LNCaP clone FGC (cell line): Measurements from ENCODE around the gene SEMA3C.

Source experiments
- DNase-seq: peaks from one replicate; pipeline ENCODE4 v3.0.0-alpha.2; 2011; ENCODE audit warnings: low read depth
- H3K4me3 ChIP-seq: 2 replicates; pipeline ENCODE4 v1.5.1; 2011; ENCODE audit warnings: mild to moderate bottlenecking, low read depth, low read length, control low read depth
- TF ChIP-seq, protein P1 (sequence below): IDR thresholded peaks from 2 replicates; pipeline ENCODE4 v1.5.1; 2012; ENCODE audit warnings: mild to moderate bottlenecking; ENCODE audit not compliant: control insufficient read depth, insufficient read depth; ENCODE audit errors: extremely low read depth

SEMA3C gene

DNA sequence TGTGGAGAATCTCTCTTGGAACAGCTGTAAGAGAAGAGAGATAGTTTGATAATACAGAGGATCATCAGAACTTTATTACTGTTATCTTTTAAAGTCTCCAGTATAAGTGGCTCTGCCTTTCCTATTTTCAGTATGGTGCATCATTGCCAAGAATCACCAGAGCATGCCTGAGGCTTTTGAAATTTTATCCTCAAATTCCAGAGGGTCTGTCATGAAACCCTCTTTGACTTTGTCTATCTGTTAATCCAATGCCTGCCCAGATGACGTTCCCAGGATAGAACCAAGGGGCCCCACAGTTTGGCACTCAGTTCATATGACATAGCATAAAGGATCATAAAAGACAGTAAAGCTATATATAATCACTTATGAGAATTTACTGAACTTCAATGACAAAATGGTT is 35.3 kb upstream of the SEMA3C start:
- no peak overlapping the region for H3K4me3 ChIP-seq
- TF ChIP-seq, protein P1, sequence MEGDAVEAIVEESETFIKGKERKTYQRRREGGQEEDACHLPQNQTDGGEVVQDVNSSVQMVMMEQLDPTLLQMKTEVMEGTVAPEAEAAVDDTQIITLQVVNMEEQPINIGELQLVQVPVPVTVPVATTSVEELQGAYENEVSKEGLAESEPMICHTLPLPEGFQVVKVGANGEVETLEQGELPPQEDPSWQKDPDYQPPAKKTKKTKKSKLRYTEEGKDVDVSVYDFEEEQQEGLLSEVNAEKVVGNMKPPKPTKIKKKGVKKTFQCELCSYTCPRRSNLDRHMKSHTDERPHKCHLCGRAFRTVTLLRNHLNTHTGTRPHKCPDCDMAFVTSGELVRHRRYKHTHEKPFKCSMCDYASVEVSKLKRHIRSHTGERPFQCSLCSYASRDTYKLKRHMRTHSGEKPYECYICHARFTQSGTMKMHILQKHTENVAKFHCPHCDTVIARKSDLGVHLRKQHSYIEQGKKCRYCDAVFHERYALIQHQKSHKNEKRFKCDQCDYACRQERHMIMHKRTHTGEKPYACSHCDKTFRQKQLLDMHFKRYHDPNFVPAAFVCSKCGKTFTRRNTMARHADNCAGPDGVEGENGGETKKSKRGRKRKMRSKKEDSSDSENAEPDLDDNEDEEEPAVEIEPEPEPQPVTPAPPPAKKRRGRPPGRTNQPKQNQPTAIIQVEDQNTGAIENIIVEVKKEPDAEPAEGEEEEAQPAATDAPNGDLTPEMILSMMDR = no peak
- no peak for DNase-seq

DNA sequence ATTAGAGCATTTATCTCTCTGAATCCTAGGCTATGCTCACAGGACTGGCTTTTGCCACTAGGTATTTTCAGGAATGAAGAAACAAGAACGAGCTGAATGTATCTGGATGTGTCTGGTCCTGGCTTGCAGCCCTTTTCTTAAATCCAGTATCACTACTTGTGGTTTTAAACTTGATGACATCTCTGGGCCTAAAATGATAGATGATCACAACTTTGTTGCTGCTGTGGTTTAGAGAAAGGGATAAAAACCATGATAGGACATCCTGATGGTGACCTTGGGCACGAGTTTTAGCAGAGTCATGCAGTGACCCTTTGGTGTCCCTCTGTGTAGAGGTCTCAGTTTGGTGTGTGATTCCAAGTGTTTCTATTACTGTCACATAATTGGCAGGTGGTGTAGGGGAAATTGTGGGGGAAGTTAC is 31.7 kb upstream of the SEMA3C start:
- TF ChIP-seq, protein P1 = no peak
- H3K4me3 ChIP-seq = no peak overlapping the region
- no peak for DNase-seq

DNA sequence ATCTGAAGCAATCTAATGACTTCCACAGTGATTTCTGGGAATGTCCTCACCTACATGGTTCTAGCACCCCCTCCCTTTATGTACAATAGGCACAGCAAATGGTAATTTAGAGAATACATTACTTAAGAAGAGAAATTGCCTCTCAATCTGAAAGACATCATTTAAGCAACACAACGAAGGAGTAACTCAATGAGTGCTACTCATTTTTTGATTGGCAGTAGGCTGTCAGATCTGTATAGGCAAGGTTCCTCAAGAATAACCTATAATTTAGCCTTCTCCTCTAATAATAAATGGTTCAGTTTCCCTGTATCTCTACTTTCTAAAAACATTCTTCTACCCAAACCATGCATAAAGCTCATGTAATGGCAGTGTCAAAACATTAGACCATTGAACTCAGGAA is 30.6 kb upstream of the SEMA3C start:
- no peak for DNase-seq
- TF ChIP-seq, protein P1 = no peak
- no peak overlapping the region for H3K4me3 ChIP-seq

DNA sequence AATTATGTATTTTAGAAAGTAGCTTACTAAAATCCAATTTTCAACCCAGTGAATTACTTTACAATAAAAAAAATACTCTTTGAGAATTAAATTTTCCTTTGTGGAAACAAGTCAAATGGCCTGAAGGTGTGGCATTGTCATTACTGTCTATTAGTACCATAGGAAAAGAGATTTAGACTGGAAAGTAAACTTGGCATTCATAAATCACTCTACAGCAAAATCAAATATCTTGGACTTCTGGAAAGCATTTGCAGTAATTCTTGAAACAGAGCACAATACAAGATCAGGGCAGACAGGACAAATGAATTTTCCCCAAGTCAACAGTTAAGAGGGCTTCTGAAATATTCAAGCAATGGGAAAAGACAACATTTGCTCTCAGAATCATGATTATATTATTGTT is 28.0 kb upstream of the SEMA3C start:
- H3K4me3 ChIP-seq = no peak overlapping the region
- DNase-seq = no peak
- TF ChIP-seq, protein P1 = no peak

DNA sequence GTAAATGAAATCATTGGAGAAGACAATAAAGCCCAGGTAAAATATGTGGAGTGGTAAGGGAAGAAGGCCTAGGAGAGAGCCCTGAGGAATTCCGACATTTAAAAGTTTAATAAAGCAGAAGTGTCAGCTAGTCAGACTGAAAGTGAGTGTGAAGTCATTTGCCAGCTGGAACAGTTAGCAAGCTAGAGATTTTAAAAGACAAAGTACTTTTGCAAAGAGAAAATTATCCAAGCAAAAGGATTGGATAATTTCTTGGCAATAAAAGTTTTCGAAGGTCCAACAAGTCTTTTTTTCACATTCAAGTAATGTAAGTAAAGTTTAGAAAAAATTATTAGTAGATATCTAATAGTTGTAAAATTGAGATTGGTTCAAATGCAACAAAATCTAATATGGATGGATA is 27.1 kb upstream of the SEMA3C start:
- TF ChIP-seq, protein P1 = no peak
- DNase-seq = no peak
- no peak overlapping the region for H3K4me3 ChIP-seq

DNA sequence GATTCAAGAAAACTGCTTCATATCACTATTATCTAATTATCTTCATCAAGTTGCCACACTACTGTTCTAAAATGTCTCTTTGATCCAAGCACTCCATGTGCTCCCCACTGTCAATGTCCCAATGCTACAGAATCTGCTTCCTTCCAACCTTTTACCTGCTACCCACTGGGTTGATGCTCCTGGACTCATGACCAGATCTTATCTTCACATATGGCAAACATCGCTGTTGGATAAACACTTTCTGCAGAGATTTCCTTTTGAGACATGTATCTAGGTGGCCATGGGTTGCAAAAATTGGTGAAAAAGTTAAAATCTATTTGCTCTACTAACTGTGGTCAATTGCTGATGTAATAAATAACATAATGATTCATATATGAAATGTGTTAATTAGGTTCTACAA is 24.5 kb upstream of the SEMA3C start:
- TF ChIP-seq, protein P1 = no peak
- no peak overlapping the region for H3K4me3 ChIP-seq
- no peak for DNase-seq

DNA sequence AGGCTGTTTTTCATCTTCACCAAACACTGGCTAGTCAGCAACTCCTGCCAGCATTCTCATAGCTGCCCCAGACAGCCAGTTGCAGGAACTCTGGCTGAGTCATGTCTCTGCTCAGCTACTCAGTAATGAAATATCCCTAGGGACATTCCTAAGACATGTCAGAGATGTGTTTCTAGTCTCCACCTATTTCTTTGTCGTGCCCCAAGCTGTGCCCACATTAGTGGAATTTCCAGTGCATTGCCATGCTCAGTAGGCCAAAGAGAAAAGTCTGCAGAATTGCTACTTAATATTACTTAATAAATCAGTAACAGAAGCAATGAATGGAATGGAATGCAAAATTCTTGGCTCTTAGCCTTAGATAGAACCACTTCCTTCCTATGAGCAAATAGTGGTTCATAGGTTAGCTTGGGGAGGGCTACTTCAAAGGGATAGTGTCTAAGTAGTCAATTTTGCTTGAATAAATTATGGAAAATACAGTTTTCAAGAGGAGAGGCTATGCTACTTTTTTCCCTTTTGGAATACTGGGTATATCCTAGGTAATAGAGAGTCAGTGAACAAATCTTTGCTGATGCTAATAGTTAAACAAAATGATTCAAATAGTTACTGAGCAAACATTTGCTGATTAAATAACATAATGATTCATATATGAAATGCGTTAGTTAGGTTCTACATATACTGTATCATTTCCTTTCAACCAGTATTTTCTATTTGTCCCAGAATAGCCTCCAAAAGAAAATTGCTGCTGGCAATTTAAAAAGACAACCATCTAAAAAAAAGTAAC is 23.6 kb upstream of the SEMA3C start:
- peak; percentile 42 for DNase-seq
- no peak overlapping the region for H3K4me3 ChIP-seq
- TF ChIP-seq, protein P1 = no peak
